ENCODE measurements around the gene TMEM248. TPM values are rescaled to one million over a fixed set of nuclear protein-coding genes. Genes with fewer than 3 reads are reported as not detected.
"Not testable (repeated sequence)": the region's sequence is repeated elsewhere in the genome, so short reads cannot be mapped to it uniquely, and the experiment has no call there.

Gene TMEM248
- total RNA-seq, 2 experiments from 2014 or later, result 64.7 to 67.4 TPM

DNA sequence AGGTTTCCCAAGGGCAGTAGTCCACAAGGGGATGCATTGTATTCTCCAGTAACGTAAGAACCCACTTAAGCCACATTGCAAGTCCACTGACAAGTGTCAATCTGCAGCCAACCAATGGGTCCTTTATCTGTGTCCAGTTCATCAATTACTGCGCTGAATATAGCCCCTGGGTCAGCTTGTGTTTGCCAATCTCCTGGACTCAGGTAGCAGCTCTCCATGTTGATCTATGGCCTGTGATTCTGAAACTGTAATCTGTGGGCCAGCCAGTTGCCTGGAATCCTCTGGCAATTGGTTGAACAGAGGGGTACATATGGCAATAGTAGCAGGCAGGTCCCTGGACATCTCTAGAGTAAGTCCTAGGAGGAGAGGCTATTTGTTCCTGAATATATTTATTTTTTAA lies 8.8 kb upstream of the TMEM248 start:
- ChIA-PET CTCF (no interaction called here), POLR2A (interaction anchor here (0.6 kb wide), 1 partner anchor 9 kb away, joined by 3 read pairs; the partner anchor contains the start of gene TMEM248)
- H3K27ac ChIP-seq (ENCODE audit: low read depth in 1 of 2, low read length in 2 of 2), result no peak overlapping the region
- no peak overlapping the region for H3K27ac Mint-ChIP-seq
- no peaks in the 10 kb centered on the region for H3K9me3 ChIP-seq (ENCODE audit: control insufficient read depth in 1 of 2, insufficient read depth in 1 of 2, low read length in 2 of 2)
- no peak overlapping the region for H3K4me3 Mint-ChIP-seq
- DNase-seq (no peak), ATAC-seq (ENCODE audit: poor library complexity) (no peak)
- H3K4me1 Mint-ChIP-seq (ENCODE audit: low read depth), result no peaks in the 10 kb centered on the region
- intact Hi-C loops (cut with DNase I, micrococcal nuclease), result no loop called here
- no peaks in the 10 kb centered on the region for H3K9me3 Mint-ChIP-seq
- no peaks in the 10 kb centered on the region for H3K36me3 Mint-ChIP-seq (ENCODE audit: low read depth)
- no peak overlapping the region for H3K4me3 ChIP-seq (ENCODE audit: low read length)
- H3K36me3 ChIP-seq (ENCODE audit: insufficient read depth, low read length), result no peaks in the 10 kb centered on the region
- TF ChIP-seq, protein P1, sequence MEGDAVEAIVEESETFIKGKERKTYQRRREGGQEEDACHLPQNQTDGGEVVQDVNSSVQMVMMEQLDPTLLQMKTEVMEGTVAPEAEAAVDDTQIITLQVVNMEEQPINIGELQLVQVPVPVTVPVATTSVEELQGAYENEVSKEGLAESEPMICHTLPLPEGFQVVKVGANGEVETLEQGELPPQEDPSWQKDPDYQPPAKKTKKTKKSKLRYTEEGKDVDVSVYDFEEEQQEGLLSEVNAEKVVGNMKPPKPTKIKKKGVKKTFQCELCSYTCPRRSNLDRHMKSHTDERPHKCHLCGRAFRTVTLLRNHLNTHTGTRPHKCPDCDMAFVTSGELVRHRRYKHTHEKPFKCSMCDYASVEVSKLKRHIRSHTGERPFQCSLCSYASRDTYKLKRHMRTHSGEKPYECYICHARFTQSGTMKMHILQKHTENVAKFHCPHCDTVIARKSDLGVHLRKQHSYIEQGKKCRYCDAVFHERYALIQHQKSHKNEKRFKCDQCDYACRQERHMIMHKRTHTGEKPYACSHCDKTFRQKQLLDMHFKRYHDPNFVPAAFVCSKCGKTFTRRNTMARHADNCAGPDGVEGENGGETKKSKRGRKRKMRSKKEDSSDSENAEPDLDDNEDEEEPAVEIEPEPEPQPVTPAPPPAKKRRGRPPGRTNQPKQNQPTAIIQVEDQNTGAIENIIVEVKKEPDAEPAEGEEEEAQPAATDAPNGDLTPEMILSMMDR (IDR thresholded peaks at IDR 0.05), result no peak
- H3K4me1 ChIP-seq (ENCODE audit: insufficient read depth, low read length), result no peaks in the 10 kb centered on the region
- H3K27me3 Mint-ChIP-seq, result no peaks in the 10 kb centered on the region
- no peaks in the 10 kb centered on the region for H3K27me3 ChIP-seq (ENCODE audit: control insufficient read depth in 1 of 2, insufficient read depth in 2 of 2, low read length in 2 of 2)

DNA sequence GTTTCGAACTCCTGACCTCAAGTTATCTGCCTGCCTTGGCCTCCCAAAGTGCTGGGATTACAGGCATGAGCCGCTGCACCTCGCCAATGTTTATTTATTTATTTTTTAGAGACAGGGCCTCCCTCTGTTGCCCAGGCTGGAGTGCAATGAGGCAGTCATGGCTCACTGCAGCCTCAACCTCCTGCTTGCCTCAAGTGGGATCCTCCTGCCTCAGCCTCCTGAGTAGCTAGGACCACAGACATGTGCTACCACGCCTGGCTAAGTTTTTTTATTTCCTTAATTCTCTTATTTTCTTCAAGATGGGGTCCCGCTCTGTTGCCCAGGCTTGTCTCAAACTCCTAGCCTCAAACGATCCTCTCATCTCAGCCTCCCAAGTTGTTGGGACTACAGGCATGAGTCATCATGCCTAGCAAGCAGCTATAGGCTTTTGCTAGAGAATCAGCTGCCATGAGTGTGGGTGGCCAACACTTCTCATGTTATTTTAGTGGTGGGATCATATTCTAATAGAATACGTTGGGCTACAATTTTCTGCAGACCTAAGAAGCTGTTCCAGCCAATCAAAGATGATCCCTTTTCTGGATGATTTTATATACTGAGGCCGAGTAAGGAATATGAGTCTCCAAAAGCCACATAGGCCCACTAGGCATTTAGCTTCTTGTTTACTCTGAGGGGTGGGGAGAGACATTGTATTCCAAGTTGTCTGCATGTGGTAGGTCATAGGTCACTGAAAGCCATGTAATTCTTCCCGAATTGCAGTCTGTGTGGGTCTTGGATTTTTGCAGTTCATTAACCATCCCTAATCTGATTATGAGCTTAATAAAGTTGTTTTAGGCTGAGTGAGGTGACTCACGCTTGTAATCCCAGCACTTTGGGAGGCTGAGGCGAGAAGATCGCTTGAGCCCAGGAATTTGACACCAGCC lies 7.6 kb upstream of the TMEM248 start:
- ChIA-PET CTCF (no interaction called here), POLR2A (no interaction called here)
- H3K27me3 Mint-ChIP-seq, result no peaks in the 10 kb centered on the region
- Histone ChIP-seq H3K27ac (ENCODE audit: low read depth in 1 of 2, low read length in 2 of 2) (no peak overlapping the region), H3K4me1 (ENCODE audit: insufficient read depth, low read length) (no peaks in the 10 kb centered on the region), H3K4me3 (ENCODE audit: low read length) (no peak overlapping the region), H3K36me3 (ENCODE audit: insufficient read depth, low read length) (no peaks in the 10 kb centered on the region), H3K27me3 (ENCODE audit: control insufficient read depth in 1 of 2, insufficient read depth in 2 of 2, low read length in 2 of 2) (no peaks in the 10 kb centered on the region), H3K9me3 (ENCODE audit: control insufficient read depth in 1 of 2, insufficient read depth in 1 of 2, low read length in 2 of 2) (no peaks in the 10 kb centered on the region)
- H3K36me3 Mint-ChIP-seq (ENCODE audit: low read depth), result no peaks in the 10 kb centered on the region
- intact Hi-C loops (cut with DNase I, micrococcal nuclease), result no loop called here
- TF ChIP-seq, protein P1 (IDR thresholded peaks at IDR 0.05), result no peak
- H3K4me3 Mint-ChIP-seq, result no peak overlapping the region
- DNase-seq, result no peak
- H3K27ac Mint-ChIP-seq, result no peak overlapping the region
- no peaks in the 10 kb centered on the region for H3K9me3 Mint-ChIP-seq
- ATAC-seq (ENCODE audit: poor library complexity), result no peak
- H3K4me1 Mint-ChIP-seq (ENCODE audit: low read depth), result no peaks in the 10 kb centered on the region

DNA sequence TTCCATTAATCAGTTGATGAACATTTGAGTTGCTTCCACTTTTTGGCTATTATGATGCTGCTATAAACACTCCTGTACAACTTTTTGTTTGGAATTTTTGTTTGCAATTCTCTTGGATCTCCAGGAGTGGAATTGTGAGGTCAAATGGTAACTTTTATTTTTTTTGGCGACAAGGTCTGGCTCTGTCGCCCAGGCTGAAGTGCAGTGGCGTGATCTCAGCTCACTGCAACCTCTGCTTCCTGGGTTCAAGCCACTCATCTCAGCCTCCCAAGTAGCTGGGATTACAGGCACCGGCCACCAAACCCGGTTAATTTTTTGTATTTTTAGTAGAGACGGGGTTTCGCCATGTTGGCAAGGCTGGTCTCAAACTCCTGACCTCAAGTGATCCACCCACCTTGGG lies 3.1 kb upstream of the TMEM248 start:
- Mint-ChIP-seq H3K4me1 (ENCODE audit: low read depth) (peaks cover 20% of the 10 kb centered on the region), H3K4me3 (peak overlapping the region; percentile 20), H3K36me3 (ENCODE audit: low read depth) (peaks cover 16% of the 10 kb centered on the region)
- H3K27ac ChIP-seq (ENCODE audit: low read depth in 1 of 2, low read length in 2 of 2); H3K9me3 Mint-ChIP-seq; H3K9me3 ChIP-seq (ENCODE audit: control insufficient read depth in 1 of 2, insufficient read depth in 1 of 2, low read length in 2 of 2); CTCF ChIA-PET; H3K36me3 ChIP-seq (ENCODE audit: insufficient read depth, low read length); ATAC-seq (ENCODE audit: poor library complexity); DNase-seq; H3K27ac Mint-ChIP-seq; H3K27me3 Mint-ChIP-seq; H3K27me3 ChIP-seq (ENCODE audit: control insufficient read depth in 1 of 2, insufficient read depth in 2 of 2, low read length in 2 of 2); H3K4me3 ChIP-seq (ENCODE audit: low read length); POLR2A ChIA-PET: not testable (repeated sequence)
- H3K4me1 ChIP-seq (ENCODE audit: insufficient read depth, low read length), result peaks cover 20% of the 10 kb centered on the region
- intact Hi-C loops (cut with DNase I, micrococcal nuclease), result loop anchor here in 1 of 2 experiments (2.0 to 5.0 kb wide), 4 partner anchors 73 to 936 kb away; partner anchors contain the start of genes GUSB, KCTD7 and RABGEF1

Measured in CD4-positive, alpha-beta T cell (primary cell).